SK-N-SH (cell line): ENCODE data around the gene RELN. TPM values are rescaled to one million over a fixed set of nuclear protein-coding genes. Genes with fewer than 3 reads are reported as not detected.

Experiments used
- CTCF ChIA-PET: fragments of 300-600, 350-600 bp; formaldehyde crosslinking; extraction: SDS; loops from one replicate; lab custom pipeline; 2021; lab: Yijun Ruan, JAX
- POLR2A ChIA-PET: fragments of 350-600 bp; sonication (Branson Sonifier 250); formaldehyde crosslinking; extraction: SDS; loops from one replicate; lab custom pipeline; 2020; ENCODE audit warnings: antibody characterized with exemption, inconsistent platforms; lab: Yijun Ruan, JAX
- DNase-seq: peaks from one replicate; pipeline ENCODE4 v3.0.0; 2012
- H2AFZ ChIP-seq: fragments of 200-600 bp; sonication (generic); 2 replicates; pipeline ENCODE4 v1.8.1; 2016; ENCODE audit warnings: antibody characterized with exemption, mild to moderate bottlenecking, low read depth
- H3F3A ChIP-seq: fragments of 200-600 bp; sonication (generic); replicated peaks from 2 replicates; pipeline ENCODE3; 2016; ENCODE audit warnings: antibody characterized with exemption, mild to moderate bottlenecking; ENCODE audit not compliant: insufficient read depth
- H3K27ac ChIP-seq, 2 experiments: fragments of 200-500 bp in 1 of 2; fragments of 200-600 bp in 1 of 2; sonication (Bioruptor generic) in 1 of 2; sonication (generic), shearing (Covaris generic) in 1 of 2; 2 replicates each; pipeline versions ENCODE4 v1.5.1 to v1.6.1; 2014 to 2016; ENCODE audit warnings: low read depth in 2 of 2, inconsistent platforms in 1 of 2, low read length in 1 of 2, mild to moderate bottlenecking in 1 of 2, mixed read lengths in 1 of 2
- H3K27me3 ChIP-seq: fragments of 200-600 bp; sonication (generic), shearing (Covaris generic); 2 replicates; pipeline ENCODE4 v1.6.1; 2016; ENCODE audit warnings: mixed run types; ENCODE audit not compliant: insufficient read depth
- H3K36me3 ChIP-seq, 2 experiments: fragments of 200-500 bp in 1 of 2; fragments of 200-600 bp in 1 of 2; sonication (Bioruptor generic) in 1 of 2; sonication (generic) in 1 of 2; replicated peaks in 1 of 2; 2 replicates each; pipeline versions ENCODE3 to v1.5.1; 2014 to 2016; ENCODE audit warnings: low read length in 1 of 2, mild to moderate bottlenecking in 1 of 2; ENCODE audit not compliant: insufficient read depth in 2 of 2, control insufficient read depth in 1 of 2
- H3K4me1 ChIP-seq, 2 experiments: fragments of 200-500 bp in 1 of 2; fragments of 200-600 bp in 1 of 2; sonication (Bioruptor generic) in 1 of 2; sonication (generic), shearing (Covaris generic) in 1 of 2; 2 replicates each; pipeline versions ENCODE4 v1.5.1 to v1.6.1; 2014 to 2016; ENCODE audit warnings: low read depth in 1 of 2, low read length in 1 of 2, mixed run types in 1 of 2; ENCODE audit not compliant: insufficient read depth in 2 of 2, control insufficient read depth in 1 of 2
- H3K4me2 ChIP-seq: fragments of 200-600 bp; sonication (generic), shearing (Covaris generic); 2 replicates; pipeline ENCODE4 v1.6.1; 2017; ENCODE audit warnings: mixed run types
- H3K4me3 ChIP-seq, 2 experiments: fragments of 200-500 bp in 1 of 2; fragments of 200-600 bp in 1 of 2; sonication (Bioruptor generic) in 1 of 2; sonication (generic), shearing (Covaris generic) in 1 of 2; 2 replicates each; pipeline versions ENCODE4 v1.5.1 to v1.8.1; 2014 to 2016; ENCODE audit warnings: low read depth in 2 of 2, inconsistent platforms in 1 of 2, low read length in 1 of 2, mild to moderate bottlenecking in 1 of 2, mixed read lengths in 1 of 2, moderate library complexity in 1 of 2
- H3K79me2 ChIP-seq: fragments of 200-600 bp; sonication (generic); 2 replicates; pipeline ENCODE4 v1.8.1; 2017; ENCODE audit warnings: mild to moderate bottlenecking; ENCODE audit not compliant: insufficient read depth
- H3K9ac ChIP-seq: fragments of 200-600 bp; sonication (generic); 2 replicates; pipeline ENCODE4 v1.6.1; 2017; ENCODE audit warnings: mixed run types
- H3K9me2 ChIP-seq: fragments of 200-600 bp; sonication (generic); 2 replicates; pipeline ENCODE4 v1.6.1; 2017; ENCODE audit warnings: mixed run types
- H3K9me3 ChIP-seq: fragments of 200-600 bp; sonication (generic); 2 replicates; pipeline ENCODE4 v1.6.1; 2017; ENCODE audit warnings: mixed run types, mild to moderate bottlenecking, moderate library complexity
- H4K20me1 ChIP-seq: fragments of 200-600 bp; sonication (generic); 2 replicates; pipeline ENCODE4 v1.6.1; 2017; ENCODE audit warnings: mild to moderate bottlenecking, mixed run types; ENCODE audit not compliant: insufficient read depth
- CHD2 ChIP-seq: fragments of 150-350 bp; IDR thresholded peaks from 2 replicates; pipeline ENCODE4 v1.6.1; 2018; ENCODE audit warnings: low read length; ENCODE audit not compliant: partially characterized antibody
- CTCF ChIP-seq: fragments of 200-600 bp; sonication (generic); IDR thresholded peaks from 2 replicates; pipeline ENCODE4 v1.6.1; 2017; ENCODE audit warnings: antibody characterized with exemption, mild to moderate bottlenecking, moderate library complexity
- EP300 ChIP-seq, 2 experiments: IDR thresholded peaks; 2 replicates each; pipeline versions ENCODE4 v1.4.0 to v1.6.1; 2012; ENCODE audit warnings: borderline replicate concordance in 1 of 2, low read depth in 1 of 2, low read length in 1 of 2
- EZH2phosphoT487 ChIP-seq: fragments of 200-600 bp; sonication (generic); IDR thresholded peaks from 2 replicates; pipeline ENCODE4 v1.6.1; 2017; ENCODE audit warnings: low read depth, mixed run types, mild to moderate bottlenecking, antibody characterized with exemption, moderate library complexity, borderline replicate concordance
- FOXM1 ChIP-seq: IDR thresholded peaks from 2 replicates; pipeline ENCODE4 v1.4.0; 2012; ENCODE audit warnings: low read depth, mild to moderate bottlenecking
- MEF2A ChIP-seq: IDR thresholded peaks from 2 replicates; pipeline ENCODE4 v1.4.0; 2012; ENCODE audit warnings: low read depth, borderline replicate concordance
- MXI1 ChIP-seq: IDR thresholded peaks from 2 replicates; pipeline ENCODE4 v1.6.1; 2012; ENCODE audit warnings: mild to moderate bottlenecking, low read depth, low read length, improper control_type of control experiment
- NRF1 ChIP-seq: IDR thresholded peaks from 2 replicates; pipeline ENCODE4 v1.6.1; 2012; ENCODE audit warnings: low read depth, mild to moderate bottlenecking, low read length
- RCOR1 ChIP-seq: fragments of 150-350 bp; IDR thresholded peaks from 2 replicates; pipeline ENCODE4 v1.6.1; 2017; ENCODE audit warnings: antibody characterized with exemption, low read length
- SMC3 ChIP-seq: IDR thresholded peaks from 2 replicates; pipeline ENCODE4 v1.6.1; 2012; ENCODE audit warnings: low read depth, low read length, improper control_type of control experiment
- TAF1 ChIP-seq: IDR thresholded peaks from 2 replicates; pipeline ENCODE4 v1.6.1; 2012; ENCODE audit warnings: low read depth, mild to moderate bottlenecking, low read length, moderate library complexity, borderline replicate concordance
- TCF12 ChIP-seq: IDR thresholded peaks from 2 replicates; pipeline ENCODE4 v1.4.0; 2012
- TEAD4 ChIP-seq: IDR thresholded peaks from 2 replicates; pipeline ENCODE4 v1.4.0; 2012; ENCODE audit warnings: mild to moderate bottlenecking, borderline replicate concordance; ENCODE audit not compliant: insufficient read depth
- WGBS: methylation state at CpG from one replicate; pipeline ENCODE4 v1.1.6; 2017; ENCODE audit warnings: low lambda C conversion rate; 5-methylcytosine and 5-hydroxymethylcytosine counted together
- polyA plus RNA-seq, 3 experiments: library from polyadenylated mRNA; depleted of rRNA; stranded (reverse); fragments of >200 nt; gene quantifications; 2 replicates each; pipeline ENCODE4 v1.2.3, GENCODE V29; 2012
- TF ChIP-seq, protein P1 (sequence below): IDR thresholded peaks from 2 replicates; pipeline ENCODE4 v1.4.0; 2012; ENCODE audit warnings: low read depth
- TF ChIP-seq, protein P2 (sequence below): fragments of 150-350 bp; IDR thresholded peaks from 2 replicates; pipeline ENCODE4 v1.6.1; 2017; ENCODE audit warnings: antibody characterized with exemption, low read length, low read depth, borderline replicate concordance

Gene RELN
- polyA plus RNA-seq, 1 of the 3 experiments (the other 2 are of a cell fraction) = 0.02 TPM

- H3K4me1 ChIP-seq = no peaks in the 10 kb centered on the region
- H3K36me3 ChIP-seq = no peaks in the 10 kb centered on the region
- DNase-seq = no peak
- no peak for TF ChIP-seq TCF12
- no peak for TF ChIP-seq SMC3
- TF ChIP-seq, protein P1, sequence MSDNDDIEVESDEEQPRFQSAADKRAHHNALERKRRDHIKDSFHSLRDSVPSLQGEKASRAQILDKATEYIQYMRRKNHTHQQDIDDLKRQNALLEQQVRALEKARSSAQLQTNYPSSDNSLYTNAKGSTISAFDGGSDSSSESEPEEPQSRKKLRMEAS = no peak
- no peak for TF ChIP-seq FOXM1
- no peak for TF ChIP-seq CTCF
- TF ChIP-seq, protein P2, sequence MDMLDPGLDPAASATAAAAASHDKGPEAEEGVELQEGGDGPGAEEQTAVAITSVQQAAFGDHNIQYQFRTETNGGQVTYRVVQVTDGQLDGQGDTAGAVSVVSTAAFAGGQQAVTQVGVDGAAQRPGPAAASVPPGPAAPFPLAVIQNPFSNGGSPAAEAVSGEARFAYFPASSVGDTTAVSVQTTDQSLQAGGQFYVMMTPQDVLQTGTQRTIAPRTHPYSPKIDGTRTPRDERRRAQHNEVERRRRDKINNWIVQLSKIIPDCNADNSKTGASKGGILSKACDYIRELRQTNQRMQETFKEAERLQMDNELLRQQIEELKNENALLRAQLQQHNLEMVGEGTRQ = no peak
- no peak for TF ChIP-seq NRF1
- no peak for TF ChIP-seq CHD2
- no peak for TF ChIP-seq TEAD4
- TF ChIP-seq MXI1 = no peak
- TF ChIP-seq EZH2phosphoT487 = no peak
- TF ChIP-seq TAF1 = no peak
- TF ChIP-seq MEF2A = no peak
- TF ChIP-seq RCOR1 = no peak
- no peak for TF ChIP-seq EP300 (IDR thresholded peaks at IDR 0.05; ENCODE audit: borderline replicate concordance in 1 of 2, low read depth in 1 of 2, low read length in 1 of 2)
- TF ChIP-seq, all 33 proteins: peak for 0
- ChIA-PET CTCF (no interaction called here), POLR2A (no interaction called here)
- Histone ChIP-seq H4K20me1 (no peaks in the 10 kb centered on the region), H2AFZ (no peak overlapping the region), H3K4me2 (no peak overlapping the region), H3K27me3 (no peaks in the 10 kb centered on the region), H3F3A (no peaks in the 10 kb centered on the region), H3K9ac (no peak overlapping the region), H3K27ac (no peak overlapping the region), H3K79me2 (no peaks in the 10 kb centered on the region), H3K9me3 (no peaks in the 10 kb centered on the region), H3K9me2 (no peaks in the 10 kb centered on the region), H3K4me3 (no peak overlapping the region)
- 72% methylated on average over 7 of the region's 7 CpGs for WGBS
Measured at GRCh38 chr7:103660455-103661371, 328.7 kb downstream of the RELN start.
